IMR-90 (cell line): ENCODE data around the gene ANK2. TPM values are rescaled to one million over a fixed set of nuclear protein-coding genes. Genes with fewer than 3 reads are reported as not detected.

Experiments
- ATAC-seq: fragments of 200-7000 bp; cut with Tn5 transposase; 2 replicates; pipeline ENCODE4 v1.9.1; 2020; ENCODE audit warnings: low read depth, mild to moderate bottlenecking, moderate library complexity
- BruUV-seq: library from RNA; stranded (reverse); fragments of 400-500 nt; replicated peaks from 2 replicates; lab custom pipeline; 2021; lab: Mats Ljungman, UMichigan
- CTCF ChIA-PET: fragments of 300-600 bp; formaldehyde crosslinking; extraction: SDS; loops from one replicate; lab custom pipeline; 2021; ENCODE audit warnings: antibody characterized with exemption; lab: Yijun Ruan, JAX
- POLR2A ChIA-PET: fragments of 300-600 bp; sonication (Branson Sonifier 250); formaldehyde crosslinking; loops from one replicate; lab custom pipeline; 2022; ENCODE audit warnings: antibody characterized with exemption; ENCODE audit not compliant: unreplicated experiment; lab: Charles Lee
- DNase-seq: peaks from one replicate; pipeline ENCODE4 v3.0.0; 2013
- H2AFZ ChIP-seq: replicated peaks from 2 replicates; pipeline ENCODE3; 2013; ENCODE audit warnings: low read length, mild to moderate bottlenecking; ENCODE audit not compliant: poor library complexity
- H2AK5ac ChIP-seq: 2 replicates; pipeline ENCODE4 v1.6.1; 2013; ENCODE audit warnings: low read depth, low read length, inconsistent platforms
- H2AK9ac ChIP-seq: replicated peaks from 2 replicates; pipeline ENCODE3; 2013; ENCODE audit warnings: mild to moderate bottlenecking, low read depth, low read length, moderate library complexity; ENCODE audit not compliant: poor library complexity
- H2BK120ac ChIP-seq: 2 replicates; pipeline ENCODE4 v1.6.1; 2013; ENCODE audit warnings: low read depth, low read length, inconsistent platforms
- H2BK15ac ChIP-seq: 3 replicates; pipeline ENCODE4 v1.6.1; 2013; ENCODE audit warnings: low read depth, low read length, inconsistent platforms
- H2BK20ac ChIP-seq: 2 replicates; pipeline ENCODE4 v1.6.1; 2013; ENCODE audit warnings: low read depth, mild to moderate bottlenecking, inconsistent platforms, low read length, moderate library complexity
- H2BK5ac ChIP-seq: 2 replicates; pipeline ENCODE4 v1.6.1; 2013; ENCODE audit warnings: mild to moderate bottlenecking, low read depth, low read length, inconsistent platforms; ENCODE audit not compliant: poor library complexity, severe bottlenecking
- H3K14ac ChIP-seq: replicated peaks from 2 replicates; pipeline ENCODE4 v1.6.1; 2013; ENCODE audit warnings: low read depth, low read length, inconsistent platforms
- H3K18ac ChIP-seq: 2 replicates; pipeline ENCODE4 v1.6.1; 2013; ENCODE audit warnings: low read depth, low read length, control low read depth
- H3K23ac ChIP-seq: 2 replicates; pipeline ENCODE4 v1.6.1; 2013; ENCODE audit warnings: low read depth, low read length, inconsistent platforms
- H3K27ac ChIP-seq: 2 replicates; pipeline ENCODE4 v1.5.1; 2013; ENCODE audit warnings: mild to moderate bottlenecking, control low read depth, low read length; ENCODE audit not compliant: insufficient read depth
- H3K27me3 ChIP-seq: 2 replicates; pipeline ENCODE4 v1.6.1; 2013; ENCODE audit warnings: low read length; ENCODE audit not compliant: control insufficient read depth, insufficient read depth
- H3K36me3 ChIP-seq: 2 replicates; pipeline ENCODE4 v1.6.1; 2013; ENCODE audit warnings: low read length, mixed read lengths; ENCODE audit not compliant: control insufficient read depth, insufficient read depth
- H3K4ac ChIP-seq: 2 replicates; pipeline ENCODE4 v1.6.1; 2013; ENCODE audit warnings: low read depth, low read length, inconsistent platforms
- H3K4me1 ChIP-seq: 2 replicates; pipeline ENCODE4 v1.6.1; 2013; ENCODE audit warnings: low read length, mixed read lengths; ENCODE audit not compliant: control insufficient read depth, insufficient read depth
- H3K4me2 ChIP-seq: 2 replicates; pipeline ENCODE4 v1.6.1; 2013; ENCODE audit warnings: low read depth, mild to moderate bottlenecking, control low read depth, low read length, moderate library complexity
- H3K4me3 ChIP-seq: 2 replicates; pipeline ENCODE4 v1.5.1; 2013; ENCODE audit warnings: low read depth, mild to moderate bottlenecking, control low read depth, low read length, moderate library complexity; ENCODE audit not compliant: insufficient read depth
- H3K56ac ChIP-seq: 2 replicates; pipeline ENCODE4 v1.6.1; 2013; ENCODE audit warnings: low read length, inconsistent platforms; ENCODE audit not compliant: insufficient read depth; ENCODE audit errors: extremely low read depth
- H3K79me1 ChIP-seq, 2 experiments: 2 replicates each; pipeline ENCODE4 v1.6.1; 2013; ENCODE audit warnings: low read length in 2 of 2, inconsistent platforms in 1 of 2, low read depth in 1 of 2
- H3K9ac ChIP-seq: 2 replicates; pipeline ENCODE4 v1.6.1; 2013; ENCODE audit warnings: low read depth, low read length, control low read depth
- H3K9me1 ChIP-seq: 2 replicates; pipeline ENCODE4 v1.6.1; 2013; ENCODE audit warnings: low read length, inconsistent platforms; ENCODE audit not compliant: insufficient read depth
- H3K9me3 ChIP-seq: 2 replicates; pipeline ENCODE4 v1.6.1; 2013; ENCODE audit warnings: low read length; ENCODE audit not compliant: control insufficient read depth, insufficient read depth
- H4K20me1 ChIP-seq: 2 replicates; pipeline ENCODE4 v1.6.1; 2013; ENCODE audit warnings: low read length, inconsistent platforms; ENCODE audit not compliant: insufficient read depth
- H4K5ac ChIP-seq: 2 replicates; pipeline ENCODE4 v1.6.1; 2013; ENCODE audit warnings: mild to moderate bottlenecking, low read depth, low read length, control low read depth
- H4K8ac ChIP-seq, 2 experiments: 2 replicates each; pipeline ENCODE4 v1.6.1; 2013; ENCODE audit warnings: low read depth in 2 of 2, low read length in 2 of 2, control low read depth in 1 of 2, inconsistent platforms in 1 of 2
- H4K91ac ChIP-seq: 2 replicates; pipeline ENCODE4 v1.6.1; 2013; ENCODE audit warnings: low read depth, low read length, inconsistent platforms; ENCODE audit not compliant: insufficient read depth
- BHLHE40 ChIP-seq: fragments of 150-350 bp; IDR thresholded peaks from 2 replicates; pipeline ENCODE4 v1.6.1; 2016; ENCODE audit warnings: mild to moderate bottlenecking, low read depth, low read length
- CEBPB ChIP-seq: IDR thresholded peaks from 2 replicates; pipeline ENCODE4 v1.6.1; 2012; ENCODE audit warnings: low read depth, low read length, improper control_type of control experiment
- CHD1 ChIP-seq: IDR thresholded peaks from 2 replicates; pipeline ENCODE4 v1.6.1; 2012; ENCODE audit warnings: low read depth, low read length, improper control_type of control experiment
- CTCF ChIP-seq: conservative IDR thresholded peaks from 2 replicates; pipeline ENCODE4 v1.5.1; 2012; ENCODE audit warnings: mild to moderate bottlenecking, low read depth, low read length, improper control_type of control experiment
- ELK1 ChIP-seq: fragments of 150-350 bp; IDR thresholded peaks from 2 replicates; pipeline ENCODE4 v1.6.1; 2016; ENCODE audit warnings: low read depth, mild to moderate bottlenecking, low read length, moderate library complexity, borderline replicate concordance
- FOS ChIP-seq: fragments of 150-350 bp; IDR thresholded peaks from 2 replicates; pipeline ENCODE4 v1.6.1; 2016; ENCODE audit warnings: low read depth, low read length
- MAFK ChIP-seq: IDR thresholded peaks from 2 replicates; pipeline ENCODE4 v1.6.1; 2012; ENCODE audit warnings: low read depth, low read length, improper control_type of control experiment
- MAZ ChIP-seq: IDR thresholded peaks from 2 replicates; pipeline ENCODE4 v1.6.1; 2012; ENCODE audit warnings: low read depth, mild to moderate bottlenecking, low read length, improper control_type of control experiment, moderate library complexity, borderline replicate concordance
- MXI1 ChIP-seq: IDR thresholded peaks from 2 replicates; pipeline ENCODE4 v1.6.1; 2012; ENCODE audit warnings: low read depth, mild to moderate bottlenecking, low read length, moderate library complexity, borderline replicate concordance
- NFE2L2 ChIP-seq: fragments of 150-350 bp; IDR thresholded peaks from 2 replicates; pipeline ENCODE4 v1.6.1; 2016; ENCODE audit warnings: low read depth, mild to moderate bottlenecking, low read length
- POLR2A ChIP-seq: IDR thresholded peaks from 2 replicates; pipeline ENCODE4 v1.6.1; 2012; ENCODE audit warnings: mild to moderate bottlenecking, low read depth, low read length
- RCOR1 ChIP-seq: IDR thresholded peaks from 2 replicates; pipeline ENCODE4 v1.6.1; 2012; ENCODE audit warnings: mild to moderate bottlenecking, low read length, improper control_type of control experiment; ENCODE audit not compliant: insufficient replicate concordance
- RFX5 ChIP-seq: IDR thresholded peaks from 2 replicates; pipeline ENCODE4 v1.8.0; 2012; ENCODE audit warnings: low read depth, mild to moderate bottlenecking, low read length, moderate library complexity
- SMC3 ChIP-seq: fragments of 150-350 bp; IDR thresholded peaks from 2 replicates; pipeline ENCODE4 v1.6.1; 2016; ENCODE audit warnings: low read depth, mild to moderate bottlenecking, antibody characterized with exemption, low read length, moderate library complexity
- USF2 ChIP-seq: fragments of 150-350 bp; IDR thresholded peaks from 2 replicates; pipeline ENCODE4 v1.6.1; 2017; ENCODE audit warnings: mild to moderate bottlenecking, antibody characterized with exemption, low read length, low read depth
- WGBS, 2 experiments: methylation state at CpG; one replicate each; pipeline versions ENCODE4 v1.1.5 to v1.1.7; 2013; ENCODE audit warnings: missing lambda C conversion rate in 2 of 2; ENCODE audit not compliant: insufficient read length in 1 of 2; ENCODE audit errors: extremely low coverage in 2 of 2; 5-methylcytosine and 5-hydroxymethylcytosine counted together
- dilution Hi-C: fragments of 300-500 bp; cut with HindIII; formaldehyde crosslinking; loops from one replicate; pipeline ENCODE4 v1.14.3; 2018; ENCODE audit warnings: low sequenced_read_pairs; ENCODE audit not compliant: unreplicated experiment
- in situ Hi-C: fragments of 300-500 bp; cut with MboI; formaldehyde crosslinking; loops from 3 replicates; pipeline ENCODE4 v1.14.3; 2019; ENCODE audit warnings: low sequenced_read_pairs, inconsistent platforms, mixed read lengths
- intact Hi-C: fragments of 100-400 bp; cut with micrococcal nuclease; formaldehyde crosslinking; loops from 2 replicates; pipeline ENCODE4 v1.10.0; 2022
- polyA plus RNA-seq, 3 experiments: library from polyadenylated mRNA; depleted of rRNA; stranded (reverse); fragments of >200 nt; gene quantifications; 2 replicates each; pipeline ENCODE4 v1.2.3, GENCODE V29; 2012; ENCODE audit warnings: low replicate concordance in 1 of 3
- total RNA-seq: library from RNA; depleted of rRNA; stranded (reverse); fragments of >200 nt; gene quantifications from 2 replicates; pipeline ENCODE4 v1.2.3, GENCODE V29; 2012

ANK2 gene
- total and polyA plus RNA-seq, 2 of the 4 experiments (the other 2 are of a cell fraction), result 0.82 to 6.6 TPM

- Histone ChIP-seq H3K4me3 (no peak overlapping the region), H3K4ac (no peak overlapping the region), H3K4me2 (no peak overlapping the region), H3K14ac (no peak overlapping the region), H2AK9ac (no peak overlapping the region), H2BK5ac (no peak overlapping the region), H3K36me3 (no peaks in the 10 kb centered on the region), H4K5ac (no peak overlapping the region), H3K23ac (no peak overlapping the region), H3K27me3 (no peaks in the 10 kb centered on the region; the same call in 1 of the 2 replicates), H2BK15ac (no peak overlapping the region), H3K79me1 (no peaks in the 10 kb centered on the region), H3K9ac (no peak overlapping the region), H2AK5ac (no peak overlapping the region), H3K18ac (no peak overlapping the region), H3K9me3 (no peaks in the 10 kb centered on the region), H3K56ac (no peak overlapping the region), H3K9me1 (no peaks in the 10 kb centered on the region), H2AFZ (no peak overlapping the region), H4K20me1 (no peaks in the 10 kb centered on the region), H2BK20ac (no peak overlapping the region), H2BK120ac (no peak overlapping the region), H4K91ac (no peak overlapping the region), H3K4me1 (no peaks in the 10 kb centered on the region), H4K8ac (no peak overlapping the region), H3K27ac (no peak overlapping the region)
- dilution Hi-C loops (no loop called here), in situ Hi-C loops (no loop called here), intact Hi-C loops (no loop called here)
- no CpG with 5 or more reads among the region's 2 CpGs for WGBS, 2 experiments
- DNase-seq, result no peak
- BruUV-seq, result no TSS peak
- no peak for ATAC-seq
- ChIA-PET CTCF (no interaction called here), POLR2A (no interaction called here)
- no peak for TF ChIP-seq NFE2L2
- TF ChIP-seq RFX5, result no peak
- TF ChIP-seq CHD1, result no peak
- TF ChIP-seq CEBPB, result no peak
- no peak for TF ChIP-seq FOS
- TF ChIP-seq POLR2A, result no peak
- no peak for TF ChIP-seq MAFK
- TF ChIP-seq BHLHE40, result no peak
- no peak for TF ChIP-seq MAZ
- no peak for TF ChIP-seq SMC3
- TF ChIP-seq MXI1, result no peak
- no peak for TF ChIP-seq USF2
- no peak for TF ChIP-seq RCOR1
- no peak for TF ChIP-seq ELK1
- TF ChIP-seq CTCF, result no peak
Observed at GRCh38 chr4:113131621-113132020, 82.2 kb downstream of the ANK2 start.
